Pancreas (tissue), 10 donors: ENCODE results near the gene FGF5. TPM values are rescaled to one million over a fixed set of nuclear protein-coding genes. Genes with fewer than 3 reads are reported as not detected.
A peak's percentile ranks its signal among the peaks of the same experiment; 100 is the strongest.

Source experiments
- ATAC-seq, 4 donors: fragments of 200-7000 bp; cut with Tn5 transposase; one replicate each; pipeline versions ENCODE4 v1.8.0 to v1.9.1; 2020; ENCODE audit warnings: mild to moderate bottlenecking in 4 of 4, moderate library complexity in 4 of 4
- DNase-seq, 6 donors: peaks; one replicate each; pipeline ENCODE4 v3.0.0-alpha.2; 2020
- FAIRE-seq: peaks from 2 replicates; lab custom pipeline; 2012; peaks lifted over from hg19 to GRCh38; lab: Jason Lieb, UNC
- H3K27ac ChIP-seq, 4 donors: fragments of 200-600 bp; sonication (generic); 1 replicate in 3 of 4; 2 replicates in 1 of 4; pipeline versions ENCODE4 v1.5.0 to v1.8.0; 2020
- H3K27me3 ChIP-seq, 4 donors: fragments of 200-600 bp; one replicate each; pipeline ENCODE4 v1.8.0; 2021
- H3K36me3 ChIP-seq, 3 donors: fragments of 200-600 bp; sonication (generic) in 1 of 3; one replicate each; pipeline versions ENCODE4 v1.5.0 to v1.8.0; 2020 to 2021
- H3K4me1 ChIP-seq, 3 donors: fragments of 200-600 bp; one replicate each; pipeline ENCODE4 v1.8.0; 2021
- H3K4me3 ChIP-seq, 4 donors: fragments of 200-600 bp; sonication (generic) in 2 of 4; one replicate each; pipeline versions ENCODE4 v1.5.0 to v1.8.0; 2020 to 2021
- H3K9me3 ChIP-seq, 4 donors: fragments of 200-600 bp; one replicate each; pipeline ENCODE4 v1.8.0; 2021
- WGBS, 2 donors: extraction: QIAGEN DNeasy Blood & Tissue Kit; methylation state at CpG; one replicate each; pipeline ENCODE4 v1.1.7; 2013; 5-methylcytosine and 5-hydroxymethylcytosine counted together
- intact Hi-C, 3 donors: fragments of 100-400 bp; cut with DNase I; formaldehyde crosslinking; loops; one replicate each; pipeline versions ENCODE4 v1.11.1 to v1.14.2; 2022
- polyA plus RNA-seq, 2 donors: library from polyadenylated mRNA; stranded (reverse); fragments of 200-250 nt; gene quantifications; one replicate each; pipeline ENCODE4 v1.2.3, GENCODE V29; 2013
- total RNA-seq, 6 donors: library from RNA; stranded (reverse); fragmentation: NEBNext Ultra II Directional in 4 of 6; extraction: Animal tissue kit (Norgen Biotek cat#: 25700) in 4 of 6; gene quantifications; one replicate each; pipeline versions ENCODE4 v1.2.1 to v1.2.4, GENCODE V29; 2021 to 2023
- TF ChIP-seq, protein P1 (sequence below), 4 donors: fragments of 200-600 bp; sonication (generic) in 3 of 4; IDR thresholded peaks; one replicate each; pipeline versions ENCODE4 v1.5.0 to v1.8.0; 2021; ENCODE audit warnings: antibody characterized with exemption in 4 of 4
- donor health status: healthy with polysubstance abuse.
- donor health status: DM: no; HTN: no; CAD: no; lungs with moderate emphysema.
- donor health status: DM: no; HTN: no; CAD: no.
- donor health status: control.
- donor health status: control.
- donor health status: Bipolar disorder and iron deficiency.
- donor health status: DM: yes; HTN: yes; CAD: no.
- donor health status: DM: no; HTN: no; CAD: no.
- donor health status: DM: no; HTN: no; CAD: no.
- donor health status: DM: yes; HTN: yes; CAD: no.

Gene FGF5
- total and polyA plus RNA-seq, 8 donors: not detected

DNA sequence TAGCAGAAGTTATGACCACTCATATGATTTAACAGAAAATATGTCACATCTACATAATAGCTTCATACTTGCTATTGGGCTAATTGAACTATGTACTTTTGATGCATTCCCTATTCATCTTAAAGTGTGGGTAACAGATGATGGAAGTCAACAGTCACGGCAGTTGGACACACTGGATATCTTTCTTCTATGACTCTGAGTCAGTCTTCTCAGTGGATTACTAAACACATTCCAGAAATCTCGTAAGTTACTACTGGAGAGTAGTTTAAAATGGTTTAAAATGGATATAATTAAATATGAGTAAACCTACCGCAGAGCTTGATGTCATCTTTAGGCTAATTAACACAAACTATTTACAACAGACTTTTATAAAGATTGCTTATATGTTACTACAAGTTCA, 39.0 kb downstream of the FGF5 start:
- 67 to 75% methylated on average over 3 of the region's 3 CpGs for WGBS, 2 donors
- H3K4me1 ChIP-seq: no peaks in the 10 kb centered on the region
- H3K9me3 ChIP-seq: no peaks in the 10 kb centered on the region
- intact Hi-C loops: no loop called here
- no peaks in the 10 kb centered on the region for H3K36me3 ChIP-seq
- ATAC-seq: no peak
- no peak overlapping the region for H3K4me3 ChIP-seq
- no peak for FAIRE-seq
- no peak for DNase-seq
- no peak overlapping the region for H3K27ac ChIP-seq
- peaks cover 0 to 7% (median 0%) of the 10 kb centered on the region in 4 donors for H3K27me3 ChIP-seq
- TF ChIP-seq, protein P1, sequence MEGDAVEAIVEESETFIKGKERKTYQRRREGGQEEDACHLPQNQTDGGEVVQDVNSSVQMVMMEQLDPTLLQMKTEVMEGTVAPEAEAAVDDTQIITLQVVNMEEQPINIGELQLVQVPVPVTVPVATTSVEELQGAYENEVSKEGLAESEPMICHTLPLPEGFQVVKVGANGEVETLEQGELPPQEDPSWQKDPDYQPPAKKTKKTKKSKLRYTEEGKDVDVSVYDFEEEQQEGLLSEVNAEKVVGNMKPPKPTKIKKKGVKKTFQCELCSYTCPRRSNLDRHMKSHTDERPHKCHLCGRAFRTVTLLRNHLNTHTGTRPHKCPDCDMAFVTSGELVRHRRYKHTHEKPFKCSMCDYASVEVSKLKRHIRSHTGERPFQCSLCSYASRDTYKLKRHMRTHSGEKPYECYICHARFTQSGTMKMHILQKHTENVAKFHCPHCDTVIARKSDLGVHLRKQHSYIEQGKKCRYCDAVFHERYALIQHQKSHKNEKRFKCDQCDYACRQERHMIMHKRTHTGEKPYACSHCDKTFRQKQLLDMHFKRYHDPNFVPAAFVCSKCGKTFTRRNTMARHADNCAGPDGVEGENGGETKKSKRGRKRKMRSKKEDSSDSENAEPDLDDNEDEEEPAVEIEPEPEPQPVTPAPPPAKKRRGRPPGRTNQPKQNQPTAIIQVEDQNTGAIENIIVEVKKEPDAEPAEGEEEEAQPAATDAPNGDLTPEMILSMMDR (IDR thresholded peaks at IDR 0.05): no peak

DNA sequence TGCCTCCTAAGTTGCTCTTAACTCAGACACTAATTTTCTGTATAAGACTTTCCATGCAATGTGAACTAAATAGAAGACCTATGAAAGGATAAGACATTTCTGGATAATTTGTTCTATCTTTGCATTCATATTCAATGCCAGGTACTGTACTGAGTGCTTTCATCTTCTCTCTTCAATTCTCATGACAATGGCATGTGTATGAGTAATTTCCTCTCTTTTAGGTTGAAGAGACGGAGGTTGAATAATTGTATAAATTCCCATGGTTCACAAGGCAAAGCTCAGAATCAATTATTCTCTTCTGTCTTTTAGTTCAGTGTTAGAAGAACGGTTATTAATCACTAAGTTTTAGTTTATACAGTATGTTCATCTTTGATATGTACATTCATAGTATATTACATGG, 39.8 kb downstream of the FGF5 start:
- DNase-seq (no peak), ATAC-seq (no peak), FAIRE-seq (no peak)
- H3K27me3 ChIP-seq: peaks cover 0 to 7% (median 0%) of the 10 kb centered on the region in 4 donors
- no peaks in the 10 kb centered on the region for H3K9me3 ChIP-seq
- H3K4me3 ChIP-seq: no peak overlapping the region
- TF ChIP-seq, protein P1 (IDR thresholded peaks at IDR 0.05): no peak
- intact Hi-C loops: no loop called here
- WGBS, 2 donors: 52 to 59% methylated on average over 2 of the region's 2 CpGs
- H3K4me1 ChIP-seq: no peaks in the 10 kb centered on the region
- H3K36me3 ChIP-seq: no peaks in the 10 kb centered on the region
- H3K27ac ChIP-seq: no peak overlapping the region

DNA sequence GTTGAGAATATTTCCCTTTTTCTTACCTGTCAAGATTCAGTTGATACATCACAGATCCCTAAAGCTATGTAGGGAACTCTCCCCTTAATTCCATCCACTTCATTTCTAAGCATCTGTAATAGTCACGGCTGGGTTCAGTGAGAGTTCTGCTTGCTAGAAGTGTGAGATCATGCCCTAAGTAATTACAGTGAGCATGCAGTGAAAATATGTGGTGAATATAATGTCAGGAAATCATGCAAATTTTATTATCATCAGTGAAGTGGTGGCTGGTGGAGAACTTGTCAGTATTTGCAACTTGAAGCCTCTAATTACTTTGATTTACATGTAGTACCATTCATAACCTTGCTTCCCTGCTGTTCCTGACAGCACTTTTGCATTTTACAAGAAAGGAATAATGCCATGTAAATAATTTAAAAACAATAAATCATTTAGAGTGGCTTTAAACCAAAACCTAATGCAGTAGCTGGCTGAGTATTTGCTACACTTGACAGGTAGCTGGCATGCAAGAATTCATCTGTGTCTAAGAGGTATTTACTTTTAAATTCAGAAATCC, 40.8 kb downstream of the FGF5 start:
- intact Hi-C loops: no loop called here
- DNase-seq (no peak), FAIRE-seq (no peak), ATAC-seq (no peak)
- Histone ChIP-seq H3K4me1 (no peaks in the 10 kb centered on the region), H3K27me3 (peaks cover 0 to 7% (median 0%) of the 10 kb centered on the region in 4 donors), H3K36me3 (no peaks in the 10 kb centered on the region), H3K27ac (no peak overlapping the region), H3K4me3 (no peak overlapping the region), H3K9me3 (no peaks in the 10 kb centered on the region)
- TF ChIP-seq, protein P1 (IDR thresholded peaks at IDR 0.05): no peak
- 12 to 13% methylated on average over 1 of the region's 1 CpG for WGBS, 2 donors

DNA sequence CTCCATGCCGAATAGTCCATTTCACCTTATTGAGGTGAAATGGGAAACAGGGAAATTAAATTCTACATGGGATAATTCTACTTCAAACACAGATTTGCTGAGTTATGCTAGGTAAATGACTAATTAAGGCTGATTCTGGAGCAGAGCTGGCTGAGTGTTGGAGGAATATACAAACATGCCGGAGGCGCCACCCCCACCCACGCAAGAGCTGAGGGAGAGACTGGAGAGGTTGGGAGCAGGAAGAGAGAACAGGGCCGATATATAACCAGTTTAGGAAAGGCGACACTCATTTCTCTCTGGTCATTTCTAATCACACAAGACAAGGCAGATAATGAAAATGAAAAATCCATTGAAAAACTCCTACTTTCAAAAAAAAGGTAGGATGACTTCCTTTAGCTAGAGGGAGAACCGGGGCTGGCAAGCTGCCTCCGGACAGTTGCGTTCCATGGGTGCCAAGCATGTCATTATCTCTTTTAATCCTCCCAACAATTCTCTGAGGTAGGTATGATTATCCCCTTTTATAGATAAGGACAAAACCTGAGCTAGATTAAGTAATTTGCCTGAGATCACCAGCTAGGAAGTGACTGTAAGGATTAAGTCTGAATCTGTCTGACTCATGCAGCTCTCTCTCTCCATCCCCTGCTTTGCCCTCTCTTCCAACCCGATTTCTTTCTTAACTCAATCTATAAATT, 41.5 kb downstream of the FGF5 start:
- 19 to 22% methylated on average over 10 of the region's 10 CpGs for WGBS, 2 donors
- no peaks in the 10 kb centered on the region for H3K9me3 ChIP-seq
- no peak for DNase-seq
- peak in 1 of 4 donors; percentile 46 for ATAC-seq
- TF ChIP-seq, protein P1 (IDR thresholded peaks at IDR 0.05): no peak
- H3K27me3 ChIP-seq: peaks cover 0 to 7% (median 0%) of the 10 kb centered on the region in 4 donors
- intact Hi-C loops: no loop called here
- no peaks in the 10 kb centered on the region for H3K36me3 ChIP-seq
- no peak overlapping the region for H3K4me3 ChIP-seq
- FAIRE-seq: no peak
- H3K4me1 ChIP-seq: no peaks in the 10 kb centered on the region
- H3K27ac ChIP-seq: no peak overlapping the region

DNA sequence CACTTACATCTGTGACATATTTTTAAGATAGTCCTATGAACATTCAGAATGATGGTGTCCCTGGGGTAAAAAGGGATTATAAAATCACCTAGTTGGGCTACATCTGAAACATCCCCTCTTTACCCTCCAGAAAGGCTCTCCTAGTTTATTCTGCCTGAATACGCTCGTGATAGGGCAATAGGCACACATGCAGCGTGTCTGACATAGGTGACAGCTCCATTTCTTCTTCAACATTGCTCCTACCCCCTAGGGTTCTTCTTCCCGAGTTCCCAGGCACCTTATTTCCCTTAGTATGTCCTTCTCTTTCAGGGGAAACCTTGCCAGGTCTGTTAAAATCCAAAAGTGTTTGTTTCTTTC, 42.0 kb downstream of the FGF5 start:
- H3K27ac ChIP-seq: no peak overlapping the region
- H3K27me3 ChIP-seq: peaks cover 0 to 7% (median 0%) of the 10 kb centered on the region in 4 donors
- H3K4me1 ChIP-seq: no peaks in the 10 kb centered on the region
- H3K36me3 ChIP-seq: no peaks in the 10 kb centered on the region
- WGBS, 2 donors: 40 to 51% methylated on average over 4 of the region's 4 CpGs
- TF ChIP-seq, protein P1 (IDR thresholded peaks at IDR 0.05): no peak
- ATAC-seq (no peak), FAIRE-seq (no peak), DNase-seq (no peak)
- no peaks in the 10 kb centered on the region for H3K9me3 ChIP-seq
- no peak overlapping the region for H3K4me3 ChIP-seq
- intact Hi-C loops: no loop called here
